Body of pancreas (tissue), 4 donors: Measurements from ENCODE around the gene MYL2. TPM values are rescaled to one million over a fixed set of nuclear protein-coding genes. Genes with fewer than 3 reads are reported as not detected.

Source experiments
- ATAC-seq: fragments of 150-250 bp; one replicate; pipeline ENCODE4 v1.9.1; 2016
- DNase-seq, 4 donors: peaks; one replicate each; pipeline ENCODE4 v3.0.0-alpha.2; 2019
- H3K27ac ChIP-seq, 4 donors: fragments of 200-600 bp; sonication (generic); 1 replicate in 3 of 4; 2 replicates in 1 of 4; pipeline versions ENCODE4 v1.5.1 to v1.6.1; 2016 to 2019; ENCODE audit warnings: mild to moderate bottlenecking in 1 of 4, mixed read lengths in 1 of 4, moderate library complexity in 1 of 4
- H3K27me3 ChIP-seq, 2 donors: fragments of 200-600 bp; sonication (generic); one replicate each; pipeline ENCODE4 v1.6.0; 2016; ENCODE audit warnings: mild to moderate bottlenecking in 1 of 2
- H3K36me3 ChIP-seq, 2 donors: fragments of 200-600 bp; sonication (generic); replicated peaks in 1 of 2; 2 replicates each; pipeline ENCODE4 v1.5.1; 2016; ENCODE audit warnings: low read depth in 2 of 2; ENCODE audit not compliant: insufficient read depth in 1 of 2
- H3K4me1 ChIP-seq: fragments of 200-600 bp; sonication (generic); one replicate; pipeline ENCODE4 v1.6.0; 2016
- H3K4me3 ChIP-seq, 2 donors: fragments of 200-600 bp; sonication (generic); 1 replicate in 1 of 2; 2 replicates in 1 of 2; pipeline ENCODE4 v1.5.1; 2016 to 2019
- H3K9me3 ChIP-seq, 3 donors: fragments of 200-600 bp; sonication (generic); 1 replicate in 2 of 3; 2 replicates in 1 of 3; pipeline ENCODE4 v1.5.1; 2016
- POLR2A ChIP-seq, 3 donors: fragments of 450-650 bp; IDR thresholded peaks; one replicate each; pipeline ENCODE4 v1.6.1; 2016; ENCODE audit warnings: antibody characterized with exemption in 3 of 3, mild to moderate bottlenecking in 2 of 3
- WGBS, 2 donors: methylation state at CpG; one replicate each; pipeline ENCODE4 v1.1.5; 2017; 5-methylcytosine and 5-hydroxymethylcytosine counted together
- intact Hi-C: fragments of 100-400 bp; cut with DNase I; formaldehyde crosslinking; loops from one replicate; pipeline ENCODE4 v1.15.1; 2023
- total RNA-seq, 2 donors: library from RNA; depleted of rRNA; stranded (reverse); fragments of >200 nt; gene quantifications; one replicate each; pipeline ENCODE4 v1.1.0, GENCODE V29; 2016
- TF ChIP-seq, protein P1 (sequence below), 7 experiments: fragments of 450-650 bp in 4 of 7; fragments of 200-600 bp in 3 of 7; sonication (generic) in 3 of 7; IDR thresholded peaks; one replicate each; pipeline ENCODE4 v1.5.1; 2016 to 2019; ENCODE audit warnings: antibody characterized with exemption in 7 of 7

MYL2 gene
- total RNA-seq, 2 donors from 2014 or later: not detected

DNA sequence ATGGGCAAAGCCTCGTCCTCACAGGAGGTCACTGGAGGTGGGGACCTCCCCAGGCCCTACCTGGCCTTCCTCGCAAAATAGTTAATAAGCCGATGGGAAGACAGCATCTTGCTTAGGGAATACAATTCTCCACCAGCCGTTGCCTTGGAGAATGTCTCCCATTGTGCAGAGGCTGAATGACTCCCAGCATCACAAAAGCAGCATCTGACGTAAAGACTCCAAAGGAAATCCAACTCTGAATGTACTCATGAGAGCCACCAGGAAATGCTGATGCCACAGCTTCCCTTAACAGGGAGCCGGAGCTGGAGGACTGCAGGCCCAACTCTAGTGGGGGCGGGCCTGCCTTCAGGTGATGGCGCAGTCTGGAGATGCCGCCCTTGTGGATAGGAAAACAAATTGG lies 58.0 kb downstream of the MYL2 start:
- no peak for TF ChIP-seq POLR2A (IDR thresholded peaks at IDR 0.05)
- TF ChIP-seq, protein P1, sequence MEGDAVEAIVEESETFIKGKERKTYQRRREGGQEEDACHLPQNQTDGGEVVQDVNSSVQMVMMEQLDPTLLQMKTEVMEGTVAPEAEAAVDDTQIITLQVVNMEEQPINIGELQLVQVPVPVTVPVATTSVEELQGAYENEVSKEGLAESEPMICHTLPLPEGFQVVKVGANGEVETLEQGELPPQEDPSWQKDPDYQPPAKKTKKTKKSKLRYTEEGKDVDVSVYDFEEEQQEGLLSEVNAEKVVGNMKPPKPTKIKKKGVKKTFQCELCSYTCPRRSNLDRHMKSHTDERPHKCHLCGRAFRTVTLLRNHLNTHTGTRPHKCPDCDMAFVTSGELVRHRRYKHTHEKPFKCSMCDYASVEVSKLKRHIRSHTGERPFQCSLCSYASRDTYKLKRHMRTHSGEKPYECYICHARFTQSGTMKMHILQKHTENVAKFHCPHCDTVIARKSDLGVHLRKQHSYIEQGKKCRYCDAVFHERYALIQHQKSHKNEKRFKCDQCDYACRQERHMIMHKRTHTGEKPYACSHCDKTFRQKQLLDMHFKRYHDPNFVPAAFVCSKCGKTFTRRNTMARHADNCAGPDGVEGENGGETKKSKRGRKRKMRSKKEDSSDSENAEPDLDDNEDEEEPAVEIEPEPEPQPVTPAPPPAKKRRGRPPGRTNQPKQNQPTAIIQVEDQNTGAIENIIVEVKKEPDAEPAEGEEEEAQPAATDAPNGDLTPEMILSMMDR (IDR thresholded peaks at IDR 0.05): no peak
- Histone ChIP-seq H3K36me3 (no peaks in the 10 kb centered on the region), H3K4me3 (no peak overlapping the region), H3K27me3 (no peaks in the 10 kb centered on the region), H3K27ac (no peak overlapping the region), H3K4me1 (no peaks in the 10 kb centered on the region), H3K9me3 (no peaks in the 10 kb centered on the region)
- ATAC-seq (no peak), DNase-seq (no peak)
- intact Hi-C loops: no loop called here
- 72 to 84% methylated on average over 9 of the region's 9 CpGs for WGBS, 2 donors

DNA sequence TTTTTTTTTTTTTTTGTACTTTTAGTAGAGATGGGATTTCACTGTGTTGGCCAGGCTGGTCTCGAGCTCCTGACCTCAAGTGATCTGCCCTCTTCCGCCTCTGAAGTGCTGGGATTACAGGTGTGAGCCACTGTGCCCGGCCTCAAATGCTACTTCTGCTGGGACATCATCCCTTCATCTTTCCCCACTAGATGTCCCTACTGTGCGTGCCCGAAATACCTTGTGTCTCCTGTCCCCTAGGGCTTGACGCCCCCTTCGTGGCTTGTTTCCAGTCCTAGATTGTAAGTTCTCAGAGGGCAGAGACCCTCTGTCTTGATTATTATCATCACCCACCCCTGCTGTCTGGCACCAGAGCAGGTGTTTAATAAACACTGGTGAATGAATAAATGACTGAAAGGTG lies 58.6 kb downstream of the MYL2 start:
- no peaks in the 10 kb centered on the region for H3K27me3 ChIP-seq
- no peaks in the 10 kb centered on the region for H3K9me3 ChIP-seq
- intact Hi-C loops: no loop called here

More for the DNA sequence above, 58.6 kb downstream of the MYL2 start:
- no peak for TF ChIP-seq POLR2A (IDR thresholded peaks at IDR 0.05)
- TF ChIP-seq, protein P1 (IDR thresholded peaks at IDR 0.05): no peak
- no peaks in the 10 kb centered on the region for H3K4me1 ChIP-seq
- no peaks in the 10 kb centered on the region for H3K36me3 ChIP-seq
- DNase-seq (no peak), ATAC-seq (no peak)
- no peak overlapping the region for H3K4me3 ChIP-seq
- 63 to 67% methylated on average over 7 of the region's 7 CpGs for WGBS, 2 donors
- H3K27ac ChIP-seq: no peak overlapping the region

Other genes with a start within 250 kb of the MYL2 start
- gene HVCN1, start 231.5 kb downstream of the MYL2 start, total RNA-seq: 1 to 10 TPM in 1 of 2 donors, under 1 TPM in 1; 0.66 to 1.3 TPM
- gene PPP1CC, start 177.7 kb downstream of the MYL2 start, total RNA-seq: 10 to 100 TPM; 40.2 to 83.0 TPM
- not detected for gene CCDC63, start 73.6 kb downstream of the MYL2 start, total RNA-seq
- gene CUX2, start 113.6 kb upstream of the MYL2 start, total RNA-seq: not detected